Uterus (tissue), 2 donors: Measurements from ENCODE around the gene C14orf180.

ENCODE experiments used
- POLR2A ChIP-seq, 2 donors: fragments of 450-650 bp; IDR thresholded peaks; one replicate each; pipeline ENCODE4 v1.6.1; 2016; ENCODE audit warnings: antibody characterized with exemption in 2 of 2, mild to moderate bottlenecking in 1 of 2, moderate library complexity in 1 of 2
- TF ChIP-seq, protein P1 (sequence below), 4 experiments: fragments of 200-600 bp in 2 of 4; fragments of 450-650 bp in 2 of 4; sonication (generic) in 2 of 4; IDR thresholded peaks; one replicate each; pipeline ENCODE4 v1.5.1; 2016 to 2019; ENCODE audit warnings: antibody characterized with exemption in 4 of 4, mild to moderate bottlenecking in 2 of 4, moderate library complexity in 1 of 4

- TF ChIP-seq, protein P1, sequence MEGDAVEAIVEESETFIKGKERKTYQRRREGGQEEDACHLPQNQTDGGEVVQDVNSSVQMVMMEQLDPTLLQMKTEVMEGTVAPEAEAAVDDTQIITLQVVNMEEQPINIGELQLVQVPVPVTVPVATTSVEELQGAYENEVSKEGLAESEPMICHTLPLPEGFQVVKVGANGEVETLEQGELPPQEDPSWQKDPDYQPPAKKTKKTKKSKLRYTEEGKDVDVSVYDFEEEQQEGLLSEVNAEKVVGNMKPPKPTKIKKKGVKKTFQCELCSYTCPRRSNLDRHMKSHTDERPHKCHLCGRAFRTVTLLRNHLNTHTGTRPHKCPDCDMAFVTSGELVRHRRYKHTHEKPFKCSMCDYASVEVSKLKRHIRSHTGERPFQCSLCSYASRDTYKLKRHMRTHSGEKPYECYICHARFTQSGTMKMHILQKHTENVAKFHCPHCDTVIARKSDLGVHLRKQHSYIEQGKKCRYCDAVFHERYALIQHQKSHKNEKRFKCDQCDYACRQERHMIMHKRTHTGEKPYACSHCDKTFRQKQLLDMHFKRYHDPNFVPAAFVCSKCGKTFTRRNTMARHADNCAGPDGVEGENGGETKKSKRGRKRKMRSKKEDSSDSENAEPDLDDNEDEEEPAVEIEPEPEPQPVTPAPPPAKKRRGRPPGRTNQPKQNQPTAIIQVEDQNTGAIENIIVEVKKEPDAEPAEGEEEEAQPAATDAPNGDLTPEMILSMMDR (IDR thresholded peaks at IDR 0.05), result peak; percentile 46 to 85 (median 76)
- TF ChIP-seq POLR2A (IDR thresholded peaks at IDR 0.05), result no peak
Measured at GRCh38 chr14:104563742-104564615, 15.6 kb upstream of the C14orf180 start.
